ENCODE results near the gene KLHL2. TPM values are rescaled to one million over a fixed set of nuclear protein-coding genes. Genes with fewer than 3 reads are reported as not detected.

Gene KLHL2
- total RNA-seq = 18.1 and 24.3 TPM in 2 replicates

DNA sequence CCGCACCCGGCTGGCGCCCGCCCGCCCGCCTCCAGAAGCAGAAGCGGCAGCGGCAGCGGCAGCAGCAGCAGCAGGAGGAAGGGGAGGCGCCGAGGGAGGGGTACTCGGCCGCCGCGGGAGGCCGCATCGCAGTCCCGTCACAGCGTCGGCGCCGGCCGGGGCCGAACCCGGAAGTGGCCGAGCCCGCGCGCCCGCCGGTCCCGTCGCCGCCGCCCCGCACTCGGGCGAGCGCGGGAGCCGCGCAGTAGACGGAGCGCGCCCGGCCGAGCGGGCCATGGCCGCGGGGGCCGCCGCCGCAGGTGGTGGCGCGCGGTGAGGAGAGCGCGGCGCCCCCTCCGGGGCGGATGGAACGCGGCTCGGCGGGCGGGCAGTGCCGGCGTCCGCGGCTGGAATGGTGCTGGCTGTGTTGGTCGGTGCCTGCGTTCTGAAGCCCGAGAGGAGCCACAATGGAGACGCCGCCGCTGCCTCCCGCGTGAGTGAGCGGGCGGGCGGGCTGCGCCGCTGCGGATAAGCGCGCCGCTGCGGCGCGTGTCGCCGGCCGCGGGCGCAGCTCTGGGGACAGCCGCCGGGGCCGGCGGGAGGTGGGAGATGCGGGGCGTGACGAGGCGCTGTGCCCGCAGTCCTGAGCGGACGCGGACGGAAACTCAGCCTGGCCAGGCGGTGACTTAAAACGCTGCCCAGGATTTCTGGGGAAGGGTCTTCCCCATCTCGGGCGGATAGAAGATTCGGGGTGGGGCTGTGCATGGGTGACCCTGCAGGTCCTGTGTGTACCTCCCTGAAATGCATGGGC is at the start of gene KLHL2:
KLHL2 (plus strand) TSS at position 131 of the 790 bp plus-strand sequence; CDS start at position 447, 316 bp downstream.

DNA sequence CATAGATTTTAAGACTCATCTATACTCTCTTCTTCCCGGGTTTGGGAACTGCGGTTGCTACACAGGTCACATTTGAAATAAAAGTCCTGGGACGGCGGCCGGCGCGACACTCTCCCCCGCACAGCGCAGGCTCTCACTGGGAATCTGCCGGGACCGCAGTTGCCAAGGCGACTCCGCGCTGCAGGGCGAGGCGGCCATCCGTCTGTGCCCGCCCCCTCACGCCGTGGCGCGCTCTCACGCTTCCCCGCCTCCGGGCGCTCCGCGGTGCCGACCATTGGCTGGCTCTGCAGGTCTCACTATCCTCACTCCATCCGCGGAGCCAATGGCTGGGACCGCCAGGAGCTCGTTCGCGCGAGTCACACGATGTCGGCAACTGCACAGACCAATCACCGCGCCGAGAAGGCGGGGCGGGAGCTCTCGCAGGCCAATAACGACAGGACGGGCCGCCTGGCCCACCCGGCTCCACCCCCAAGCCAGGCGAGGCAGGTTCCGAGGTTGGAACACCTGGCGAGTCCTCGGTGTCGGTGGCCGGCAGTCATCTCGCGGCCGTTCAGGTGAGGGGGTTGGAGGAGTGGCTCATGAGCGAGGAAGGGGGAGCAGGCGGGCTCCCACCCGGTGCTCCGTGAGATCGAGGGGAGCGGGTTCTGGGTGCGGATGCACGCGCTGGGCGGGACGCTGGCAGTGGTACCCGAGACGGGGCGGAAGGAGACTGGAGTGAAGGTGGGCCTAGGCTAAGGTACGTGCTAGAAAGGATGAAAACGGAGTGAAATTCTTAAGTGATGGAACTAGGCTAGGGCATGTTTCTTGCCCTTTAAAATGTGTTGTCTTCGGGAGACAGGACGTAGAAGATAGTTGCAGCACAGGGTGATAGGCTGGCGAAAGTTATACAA is 120.1 kb downstream of the KLHL2 start, which contains the start of gene MSMO1:
MSMO1 (plus strand) TSS at position 459 of the 890 bp plus-strand sequence. CDS start 5,702 bp downstream, outside the sequence.

Other genes with a start within 250 kb of the KLHL2 start
- gene TRIM61, start 229.9 kb upstream of the KLHL2 start, total RNA-seq = 3.0 and 6.8 TPM in 2 replicates
- gene TRIM60, start 175.6 kb upstream of the KLHL2 start, total RNA-seq = not detected in 2 replicates
- gene TRIM75, start 153.7 kb upstream of the KLHL2 start, total RNA-seq = not detected in 2 replicates
- gene TMEM192, start 94.7 kb upstream of the KLHL2 start, total RNA-seq = 4.8 and 9.1 TPM in 2 replicates
- gene MSMO1, start 120.1 kb downstream of the KLHL2 start, total RNA-seq = 359 and 367 TPM in 2 replicates
- 8.0 and 10.5 TPM in 2 replicates for gene CPE, start 171.4 kb downstream of the KLHL2 start, total RNA-seq

Measured in smooth muscle cell of the umbilical artery (primary cell).